HG02571 (cell line): ENCODE results near the gene USP30.
"Not testable (repeated sequence)": the region's sequence is repeated elsewhere in the genome, so short reads cannot be mapped to it uniquely, and the experiment has no call there.

Experiments used
- ATAC-seq: cut with Tn5 transposase; IDR thresholded peaks from one replicate; pipeline ENCODE4 v1.9.1; 2021; ENCODE audit warnings: mild to moderate bottlenecking, moderate library complexity; ENCODE audit not compliant: unreplicated experiment

USP30 gene, protein sequence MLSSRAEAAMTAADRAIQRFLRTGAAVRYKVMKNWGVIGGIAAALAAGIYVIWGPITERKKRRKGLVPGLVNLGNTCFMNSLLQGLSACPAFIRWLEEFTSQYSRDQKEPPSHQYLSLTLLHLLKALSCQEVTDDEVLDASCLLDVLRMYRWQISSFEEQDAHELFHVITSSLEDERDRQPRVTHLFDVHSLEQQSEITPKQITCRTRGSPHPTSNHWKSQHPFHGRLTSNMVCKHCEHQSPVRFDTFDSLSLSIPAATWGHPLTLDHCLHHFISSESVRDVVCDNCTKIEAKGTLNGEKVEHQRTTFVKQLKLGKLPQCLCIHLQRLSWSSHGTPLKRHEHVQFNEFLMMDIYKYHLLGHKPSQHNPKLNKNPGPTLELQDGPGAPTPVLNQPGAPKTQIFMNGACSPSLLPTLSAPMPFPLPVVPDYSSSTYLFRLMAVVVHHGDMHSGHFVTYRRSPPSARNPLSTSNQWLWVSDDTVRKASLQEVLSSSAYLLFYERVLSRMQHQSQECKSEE

GRCh38 chr12:109052414-109053323 lies at the start of gene USP30:
Gene USP30, plus strand, starts transcription at chr12:109052576. Its CDS starts 103 bp downstream, at chr12:109052679.
- ATAC-seq = peak; percentile 73

GRCh38 chr12:109004017-109004416 lies 48.4 kb upstream of the USP30 start:
- no peak for ATAC-seq

DNA sequence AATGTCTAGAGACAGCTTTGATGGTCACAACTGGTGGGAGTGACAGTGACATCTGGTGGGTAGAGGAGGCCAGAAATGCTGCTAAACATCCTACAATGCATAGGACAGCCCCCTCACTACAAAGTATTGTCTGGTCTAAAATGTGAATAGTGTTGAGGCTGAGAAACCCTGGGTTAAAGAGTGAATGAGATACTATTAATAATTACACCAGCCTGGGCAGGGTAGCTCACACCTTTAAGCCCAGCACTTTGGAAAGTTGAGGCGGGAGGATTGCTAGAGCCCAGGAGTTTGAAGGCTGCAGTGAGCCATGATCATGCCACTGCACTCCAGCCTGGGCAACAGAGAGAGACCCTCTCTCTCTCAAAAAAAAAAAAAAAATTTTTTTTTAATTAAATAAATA lies 42.6 kb upstream of the USP30 start:
- no peak for ATAC-seq

DNA sequence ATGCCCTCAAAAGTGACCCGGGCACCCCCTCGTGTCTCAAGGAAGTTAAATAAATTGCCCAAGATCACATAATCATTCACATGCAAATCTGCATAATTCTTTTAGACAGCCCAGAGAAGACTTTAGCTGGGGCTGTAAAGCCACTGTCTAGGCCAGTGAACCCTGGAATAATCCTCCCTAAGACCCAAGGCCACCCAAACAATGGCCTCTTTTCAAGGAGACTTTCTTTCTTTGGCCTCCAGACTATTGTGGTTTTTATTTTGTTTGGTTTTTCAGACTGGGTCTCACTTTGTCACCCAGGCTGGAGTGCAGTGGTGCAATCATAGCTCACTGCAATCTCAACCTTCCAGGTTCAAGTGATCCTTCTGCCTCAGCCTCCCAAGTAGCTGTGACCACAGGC lies 42.1 kb upstream of the USP30 start:
- no peak for ATAC-seq

DNA sequence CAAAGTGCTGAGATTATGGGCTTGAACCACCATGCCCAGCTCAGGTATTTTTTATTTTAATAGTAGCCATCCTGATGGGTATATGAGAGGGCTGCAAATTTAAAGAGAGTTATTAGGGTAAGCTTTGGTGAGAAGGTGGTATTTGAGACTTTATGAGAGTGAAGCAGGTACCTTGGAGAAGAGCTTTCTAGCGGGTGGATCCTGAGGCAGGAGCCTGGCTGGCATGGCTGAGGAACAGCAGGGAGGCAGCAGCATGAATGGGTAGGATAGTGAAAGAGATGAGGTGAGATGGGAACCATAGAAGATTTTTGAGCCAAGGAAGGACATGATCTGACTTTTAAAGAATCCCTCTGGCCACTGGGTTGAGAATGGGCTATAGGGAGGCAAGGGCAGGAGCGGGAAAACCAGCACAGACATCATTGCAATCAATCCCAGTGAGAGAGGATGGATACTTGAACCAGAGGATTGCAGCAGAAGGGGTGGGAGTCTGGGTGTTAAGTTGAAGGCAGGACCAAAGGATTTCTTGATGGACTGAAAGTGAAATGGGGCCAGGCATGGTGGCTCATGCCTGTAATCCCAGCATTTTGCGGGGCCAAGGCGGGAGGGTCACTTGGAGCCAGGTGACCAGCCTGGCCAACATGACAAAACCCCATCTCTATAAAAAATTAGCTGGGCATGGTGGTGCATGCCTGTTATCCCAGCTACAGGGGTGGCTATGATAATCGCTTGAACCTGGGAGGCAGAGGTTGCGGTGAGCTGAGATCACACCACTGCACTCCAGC lies 37.2 kb upstream of the USP30 start:
- no peak for ATAC-seq

DNA sequence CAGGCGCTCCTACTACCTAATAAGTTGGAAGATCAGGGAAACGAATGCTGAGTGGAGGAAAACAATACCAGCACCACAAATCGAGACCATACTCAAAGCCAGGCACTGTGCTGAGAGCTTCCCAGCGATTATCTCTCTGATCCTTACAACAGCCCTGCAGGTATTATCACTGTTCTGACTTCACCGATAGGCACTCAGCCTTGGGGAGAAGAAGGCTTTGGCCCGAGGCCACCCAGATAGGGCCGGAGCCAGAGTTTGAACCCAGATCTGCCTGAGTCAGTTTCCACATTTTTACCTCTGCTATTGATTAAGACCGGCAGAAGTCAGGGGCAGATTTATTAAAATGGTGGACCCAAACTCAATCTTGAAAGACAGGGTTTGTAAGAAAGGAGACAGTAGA lies 36.4 kb upstream of the USP30 start:
- no peak for ATAC-seq

- no peak for ATAC-seq
These were observed 35.4 kb upstream of the USP30 start for GRCh38 chr12:109016978-109017377.

- no peak for ATAC-seq
These were observed 34.1 kb upstream of the USP30 start for GRCh38 chr12:109018296-109018695.

GRCh38 chr12:109020146-109020795 lies 32.1 kb upstream of the USP30 start:
- no peak for ATAC-seq

DNA sequence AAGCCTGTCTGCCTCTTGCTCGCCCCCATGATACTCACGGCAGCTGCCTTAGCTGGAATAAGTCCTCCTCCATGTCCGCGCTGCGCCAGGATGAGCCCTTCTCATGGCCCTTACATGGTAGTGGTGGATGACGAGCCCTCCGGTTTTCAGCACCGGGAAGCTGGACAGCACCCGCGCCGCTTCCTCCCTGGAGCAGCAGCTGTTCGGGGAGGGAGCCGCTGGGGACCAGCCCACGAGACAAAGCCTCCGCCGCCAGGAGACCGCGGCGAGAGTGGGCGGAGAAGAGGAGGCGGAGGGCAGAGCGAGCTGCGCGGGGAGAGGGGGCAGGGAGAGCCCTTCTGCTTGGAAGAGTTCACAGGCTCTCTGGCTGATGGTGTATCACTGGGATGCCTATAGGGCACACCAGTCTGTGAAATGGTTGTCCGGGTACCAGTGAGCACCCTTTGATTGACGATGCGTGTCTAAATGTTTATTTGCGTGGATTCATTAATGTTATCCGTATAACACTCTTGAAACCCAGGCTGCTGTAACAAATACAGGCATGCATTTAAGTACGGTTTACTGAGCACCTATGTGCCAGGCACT lies 31.5 kb upstream of the USP30 start, which contains the start of gene SVOP:
SVOP (minus strand) TSS at position 273 of the 585 bp plus-strand sequence; CDS start at position 73, 200 bp downstream.
- ATAC-seq = no peak

DNA sequence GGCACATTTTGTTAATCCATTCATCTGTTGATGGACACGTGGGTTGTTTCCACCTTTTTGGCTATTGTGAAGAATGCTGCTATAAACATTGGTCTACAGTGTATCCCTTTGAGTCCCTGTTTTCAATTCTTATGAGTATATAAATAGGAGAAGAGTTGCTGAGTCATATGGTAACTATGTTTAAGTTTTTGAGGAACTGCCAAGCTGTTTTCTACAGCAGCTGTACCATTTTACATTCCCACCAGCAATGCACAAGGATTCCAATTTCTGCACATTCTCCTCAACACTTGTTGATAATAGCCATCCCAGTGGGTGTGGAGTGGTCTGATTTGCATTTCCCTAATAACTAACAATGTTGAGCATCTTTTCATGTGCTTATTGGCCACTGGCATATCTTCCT lies 24.6 kb upstream of the USP30 start:
- ATAC-seq = no peak

DNA sequence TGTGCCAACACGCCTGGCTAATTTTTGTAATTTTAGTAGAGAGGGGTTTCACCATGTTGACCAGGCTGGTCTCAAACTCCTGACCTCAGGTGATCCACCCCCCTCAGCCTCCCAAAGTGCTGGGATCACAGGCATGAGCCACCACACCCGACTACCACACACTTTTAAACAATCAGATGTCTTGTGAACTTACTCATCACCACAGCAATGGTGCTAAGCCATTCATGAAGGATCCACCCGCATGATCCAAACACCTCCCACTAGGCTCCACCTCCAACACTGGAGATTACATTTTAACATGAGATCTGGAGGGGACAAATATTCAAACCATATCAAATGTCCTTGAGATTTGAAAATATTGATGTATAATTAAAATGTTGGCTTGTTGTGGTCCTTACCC lies 23.8 kb upstream of the USP30 start:
- not testable (repeated sequence) for ATAC-seq

- ATAC-seq = no peak
These were observed 23.0 kb upstream of the USP30 start for GRCh38 chr12:109029411-109029810.

DNA sequence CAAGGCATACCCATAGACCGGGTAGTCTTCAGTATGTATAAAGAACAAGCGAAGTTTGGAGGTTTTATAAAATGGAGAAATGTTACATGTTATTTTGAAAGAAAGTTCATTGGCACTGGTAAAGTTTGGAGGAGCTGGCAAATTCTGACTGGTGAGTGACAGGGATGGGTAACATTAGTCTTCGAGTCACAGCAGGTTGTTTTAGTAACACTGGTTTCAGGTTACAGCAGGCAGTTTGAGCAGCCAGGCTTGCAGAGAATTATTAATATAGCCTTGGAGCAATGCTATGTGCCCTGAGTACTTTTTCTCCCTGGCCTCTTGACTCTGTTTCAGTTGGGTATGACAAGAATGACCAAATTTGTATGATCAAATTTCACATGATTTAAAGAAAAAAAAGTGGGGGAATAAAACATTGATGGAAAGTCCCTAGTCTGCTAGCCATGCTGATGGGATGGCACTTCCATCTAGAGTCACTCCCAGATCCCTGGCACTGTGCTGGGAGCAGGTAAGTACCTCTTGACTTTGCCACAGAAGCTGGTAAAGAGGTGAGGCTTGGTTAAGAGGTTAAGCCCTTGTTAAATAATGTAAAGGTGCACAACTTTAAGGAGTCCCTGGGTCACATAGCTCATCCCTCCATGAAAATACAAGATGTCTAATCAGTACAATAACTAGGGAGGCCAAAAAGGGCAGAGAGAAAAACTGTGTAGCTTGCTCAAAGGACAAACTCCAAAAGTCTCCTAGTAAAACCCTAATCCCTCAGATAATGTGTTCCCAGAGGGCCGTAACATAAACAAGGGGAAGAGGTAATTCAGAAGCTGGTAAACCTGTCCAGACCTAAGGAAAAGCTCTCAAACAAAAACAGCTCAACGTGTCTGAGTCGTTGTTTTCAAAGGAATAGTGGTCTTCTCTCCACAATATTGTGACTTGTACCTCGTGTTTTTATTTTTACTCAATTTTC lies 18.9 kb upstream of the USP30 start:
- ATAC-seq = no peak

DNA sequence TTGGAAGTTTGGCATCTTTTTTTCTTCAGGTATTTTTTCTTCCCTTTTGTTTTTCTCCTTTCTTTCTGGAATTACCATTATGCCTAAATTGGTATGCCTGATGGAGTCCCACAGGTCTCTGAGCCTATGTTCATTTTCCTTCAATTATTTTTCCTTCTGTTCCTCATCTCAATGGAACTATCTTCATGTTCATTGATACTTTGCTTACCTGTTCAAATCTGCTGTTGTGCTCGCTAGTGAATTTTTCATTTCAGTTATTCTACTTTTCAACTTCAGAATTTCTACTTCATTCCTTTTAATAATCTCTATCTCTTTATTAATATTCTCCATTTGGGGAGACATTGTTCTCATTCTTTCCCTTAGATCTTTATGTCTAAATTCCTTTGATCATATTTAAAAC lies 15.4 kb upstream of the USP30 start:
- no peak for ATAC-seq

- no peak for ATAC-seq
These were observed 8.1 kb upstream of the USP30 start for GRCh38 chr12:109044241-109044640.

- ATAC-seq = no peak
These were observed 5.1 kb upstream of the USP30 start for GRCh38 chr12:109047081-109047805.

- not testable (repeated sequence) for ATAC-seq
These were observed 3.7 kb upstream of the USP30 start for GRCh38 chr12:109048706-109049105.
